Mesodermal cell (in vitro differentiated cells): ENCODE measurements around the gene TSKU. TPM values are rescaled to one million over a fixed set of nuclear protein-coding genes. Genes with fewer than 3 reads are reported as not detected.
"Not testable (repeated sequence)": the region's sequence is repeated elsewhere in the genome, so short reads cannot be mapped to it uniquely, and the experiment has no call there.

ENCODE experiments used
- H3K27ac ChIP-seq: 2 replicates; pipeline ENCODE4 v1.7.0; 2013; ENCODE audit warnings: mild to moderate bottlenecking, low read depth, low read length, moderate library complexity; ENCODE audit not compliant: severe bottlenecking
- H3K36me3 ChIP-seq: 2 replicates; pipeline ENCODE4 v1.7.1; 2013; ENCODE audit warnings: mild to moderate bottlenecking, low read length, moderate library complexity; ENCODE audit not compliant: control insufficient read depth, insufficient read depth
- H3K4me1 ChIP-seq: one replicate; pipeline ENCODE4 v1.7.1; 2013; ENCODE audit warnings: mild to moderate bottlenecking, low read length; ENCODE audit not compliant: insufficient read depth, control insufficient read depth, poor library complexity, severe bottlenecking
- H3K4me3 ChIP-seq: 2 replicates; pipeline ENCODE4 v1.7.0; 2013; ENCODE audit warnings: low read length, control low read depth, mild to moderate bottlenecking; ENCODE audit not compliant: insufficient read depth, poor library complexity, severe bottlenecking; ENCODE audit errors: extremely low read depth
- H3K9me3 ChIP-seq: 2 replicates; pipeline ENCODE4 v1.7.1; 2013; ENCODE audit warnings: mild to moderate bottlenecking, low read length, moderate library complexity; ENCODE audit not compliant: control insufficient read depth
- WGBS, 2 experiments: methylation state at CpG; one replicate each; pipeline ENCODE4 v1.1.5; 2013; ENCODE audit warnings: missing lambda C conversion rate in 2 of 2; ENCODE audit not compliant: insufficient coverage in 2 of 2; 5-methylcytosine and 5-hydroxymethylcytosine counted together
- polyA plus RNA-seq, 2 experiments: library from polyadenylated mRNA; stranded (reverse); fragments of 50-300 nt; gene quantifications; one replicate each; pipeline ENCODE4 v1.2.3, GENCODE V29; 2013

TSKU gene
- 33.1 TPM for polyA plus RNA-seq (2013, experiment 1 of 2)
- polyA plus RNA-seq (2013, experiment 2 of 2), result 33.0 TPM

GRCh38 chr11:76783294-76783895 lies at the start of gene TSKU:
Gene TSKU, plus strand, starts transcription at chr11:76783356. Its CDS starts 12,261 bp downstream, at chr11:76795617.
- 0% methylated on average over 56 to 65 of the region's 76 CpGs for WGBS, 2 experiments

GRCh38 chr11:76733906-76734305 lies 49.2 kb upstream of the TSKU start:
- not testable (repeated sequence) for H3K9me3 ChIP-seq, H3K4me3 ChIP-seq, H3K36me3 ChIP-seq, H3K27ac ChIP-seq
- H3K4me1 ChIP-seq, result peaks cover 20% of the 10 kb centered on the region
- 13 to 25% methylated on average over 1 of the region's 3 CpGs for WGBS, 2 experiments

More at GRCh38 chr11:76783294-76783895, at the start of gene TSKU:
- peaks cover 24% of the 10 kb centered on the region for H3K4me1 ChIP-seq
- peak within 1 kb of the TSS; percentile 96 for H3K27ac ChIP-seq
- H3K4me3 ChIP-seq, result peak within 1 kb of the TSS; percentile 79
- H3K36me3 ChIP-seq, result peaks cover 26% of the 10 kb centered on the region
- peaks cover 8% of the 10 kb centered on the region for H3K9me3 ChIP-seq

GRCh38 chr11:76734456-76735420 lies 48.4 kb upstream of the TSKU start:
- no peak overlapping the region for H3K4me3 ChIP-seq
- H3K4me1 ChIP-seq, result peaks cover 20% of the 10 kb centered on the region
- no peaks in the 10 kb centered on the region for H3K9me3 ChIP-seq
- peak overlapping the region; percentile 0 for H3K27ac ChIP-seq
- WGBS, 2 experiments, result 53 to 65% methylated on average over 10 to 12 of the region's 12 CpGs
- no peaks in the 10 kb centered on the region for H3K36me3 ChIP-seq

- 67 to 76% methylated on average over 9 to 13 of the region's 13 CpGs for WGBS, 2 experiments
- peak overlapping the region; percentile 63 for H3K27ac ChIP-seq
- no peaks in the 10 kb centered on the region for H3K36me3 ChIP-seq
- H3K9me3 ChIP-seq, result no peaks in the 10 kb centered on the region
- H3K4me3 ChIP-seq, result no peak overlapping the region
- peaks cover 20% of the 10 kb centered on the region for H3K4me1 ChIP-seq
These were observed 47.3 kb upstream of the TSKU start for GRCh38 chr11:76735841-76736240.

- peak overlapping the region; percentile 63 for H3K27ac ChIP-seq
- 61 to 73% methylated on average over 2 to 3 of the region's 4 CpGs for WGBS, 2 experiments
- H3K36me3 ChIP-seq, result no peaks in the 10 kb centered on the region
These were observed 46.9 kb upstream of the TSKU start for GRCh38 chr11:76736266-76736665.

GRCh38 chr11:76736773-76737495 lies 46.2 kb upstream of the TSKU start:
- Histone ChIP-seq H3K4me1 (peaks cover 20% of the 10 kb centered on the region), H3K4me3 (no peak overlapping the region), H3K9me3 (no peaks in the 10 kb centered on the region), H3K36me3 (no peaks in the 10 kb centered on the region), H3K27ac (peak overlapping the region; percentile 16)
- 79 to 86% methylated on average over 10 to 12 of the region's 12 CpGs for WGBS, 2 experiments

More at GRCh38 chr11:76736266-76736665, 46.9 kb upstream of the TSKU start:
- Histone ChIP-seq H3K9me3 (no peaks in the 10 kb centered on the region), H3K4me3 (no peak overlapping the region), H3K4me1 (peaks cover 20% of the 10 kb centered on the region)

- WGBS, 2 experiments, result 94 to 95% methylated on average over 6 to 8 of the region's 8 CpGs
- H3K36me3 ChIP-seq, result no peaks in the 10 kb centered on the region
- no peak overlapping the region for H3K27ac ChIP-seq
- no peaks in the 10 kb centered on the region for H3K9me3 ChIP-seq
- H3K4me3 ChIP-seq, result no peak overlapping the region
- peaks cover 20% of the 10 kb centered on the region for H3K4me1 ChIP-seq
These were observed 44.4 kb upstream of the TSKU start for GRCh38 chr11:76738618-76739240.

- Histone ChIP-seq H3K4me3 (no peak overlapping the region), H3K9me3 (no peaks in the 10 kb centered on the region), H3K4me1 (peaks cover 19% of the 10 kb centered on the region), H3K27ac (no peak overlapping the region), H3K36me3 (no peaks in the 10 kb centered on the region)
- WGBS, 2 experiments, result 81 to 85% methylated on average over 6 of the region's 6 CpGs
These were observed 43.4 kb upstream of the TSKU start for GRCh38 chr11:76739798-76740197.

- no peaks in the 10 kb centered on the region for H3K9me3 ChIP-seq
- H3K36me3 ChIP-seq, result no peaks in the 10 kb centered on the region
- no peak overlapping the region for H3K4me3 ChIP-seq
- peaks cover 11% of the 10 kb centered on the region for H3K4me1 ChIP-seq
- 97% methylated on average over 4 to 5 of the region's 5 CpGs for WGBS, 2 experiments
- H3K27ac ChIP-seq, result no peak overlapping the region
These were observed 42.4 kb upstream of the TSKU start for GRCh38 chr11:76740772-76741171.

GRCh38 chr11:76742902-76743301 lies 40.3 kb upstream of the TSKU start:
- WGBS, 2 experiments, result 73 to 75% methylated on average over 4 of the region's 4 CpGs

More at GRCh38 chr11:76742902-76743301, 40.3 kb upstream of the TSKU start:
- no peak overlapping the region for H3K27ac ChIP-seq
- no peaks in the 10 kb centered on the region for H3K36me3 ChIP-seq
- H3K4me3 ChIP-seq, result no peak overlapping the region
- H3K4me1 ChIP-seq, result no peaks in the 10 kb centered on the region
- H3K9me3 ChIP-seq, result no peaks in the 10 kb centered on the region
